Stimulated activated naive CD8-positive, alpha-beta T cell treated with anti-CD3 and anti-CD28 coated beads, Interleukin-15, Interleukin-2, amounts not matched to agents 100 ng/mL and 50 ng/mL, for 24 hours (primary cell): ENCODE measurements around the gene CCDC187.

Source experiments
- H3K27ac Mint-ChIP-seq: one replicate; pipeline ENCODE4 v1.8.0; 2021; ENCODE audit warnings: mild to moderate bottlenecking, mixed read lengths
- H3K27me3 Mint-ChIP-seq: one replicate; pipeline ENCODE4 v1.8.0; 2021; ENCODE audit warnings: mixed read lengths
- H3K36me3 Mint-ChIP-seq: one replicate; pipeline ENCODE4 v1.8.0; 2021; ENCODE audit warnings: low read depth, mixed read lengths
- H3K4me1 Mint-ChIP-seq: one replicate; pipeline ENCODE4 v1.8.0; 2021; ENCODE audit warnings: low read depth, mixed read lengths
- H3K4me3 Mint-ChIP-seq: one replicate; pipeline ENCODE4 v1.8.0; 2021; ENCODE audit warnings: mild to moderate bottlenecking, mixed read lengths
- H3K9me3 Mint-ChIP-seq: one replicate; pipeline ENCODE4 v1.8.0; 2021; ENCODE audit warnings: mixed read lengths

Gene CCDC187

GRCh38 chr9:136343121-136343883 lies 39.4 kb upstream of the CCDC187 start:
- Mint-ChIP-seq H3K4me1 (no peaks in the 10 kb centered on the region), H3K27me3 (no peaks in the 10 kb centered on the region), H3K9me3 (no peaks in the 10 kb centered on the region), H3K36me3 (no peaks in the 10 kb centered on the region), H3K27ac (no peak overlapping the region), H3K4me3 (no peak overlapping the region)

GRCh38 chr9:136342181-136343120 lies 38.6 kb upstream of the CCDC187 start:
- no peaks in the 10 kb centered on the region for H3K36me3 Mint-ChIP-seq
- H3K27ac Mint-ChIP-seq, result no peak overlapping the region
- no peak overlapping the region for H3K4me3 Mint-ChIP-seq
- H3K27me3 Mint-ChIP-seq, result no peaks in the 10 kb centered on the region
- no peaks in the 10 kb centered on the region for H3K4me1 Mint-ChIP-seq
- H3K9me3 Mint-ChIP-seq, result no peaks in the 10 kb centered on the region

GRCh38 chr9:136341769-136342168 lies 37.9 kb upstream of the CCDC187 start:
- Mint-ChIP-seq H3K27me3 (no peaks in the 10 kb centered on the region), H3K27ac (no peak overlapping the region), H3K9me3 (no peaks in the 10 kb centered on the region)

GRCh38 chr9:136341042-136341655 lies 37.3 kb upstream of the CCDC187 start:
- Mint-ChIP-seq H3K4me1 (no peaks in the 10 kb centered on the region), H3K36me3 (no peaks in the 10 kb centered on the region), H3K27ac (no peak overlapping the region), H3K27me3 (no peaks in the 10 kb centered on the region), H3K9me3 (no peaks in the 10 kb centered on the region), H3K4me3 (no peak overlapping the region)

More at GRCh38 chr9:136341769-136342168, 37.9 kb upstream of the CCDC187 start:
- H3K4me3 Mint-ChIP-seq, result no peak overlapping the region
- no peaks in the 10 kb centered on the region for H3K4me1 Mint-ChIP-seq
- H3K36me3 Mint-ChIP-seq, result no peaks in the 10 kb centered on the region

GRCh38 chr9:136340356-136341041 lies 36.6 kb upstream of the CCDC187 start:
- no peak overlapping the region for H3K4me3 Mint-ChIP-seq
- no peaks in the 10 kb centered on the region for H3K4me1 Mint-ChIP-seq

GRCh38 chr9:136339958-136340310 lies 36.0 kb upstream of the CCDC187 start:
- H3K9me3 Mint-ChIP-seq, result no peaks in the 10 kb centered on the region
- no peaks in the 10 kb centered on the region for H3K4me1 Mint-ChIP-seq
- H3K4me3 Mint-ChIP-seq, result no peak overlapping the region
- H3K27ac Mint-ChIP-seq, result no peak overlapping the region
- H3K27me3 Mint-ChIP-seq, result no peaks in the 10 kb centered on the region
- H3K36me3 Mint-ChIP-seq, result no peaks in the 10 kb centered on the region

More at GRCh38 chr9:136340356-136341041, 36.6 kb upstream of the CCDC187 start:
- H3K27ac Mint-ChIP-seq, result no peak overlapping the region
- no peaks in the 10 kb centered on the region for H3K9me3 Mint-ChIP-seq
- no peaks in the 10 kb centered on the region for H3K36me3 Mint-ChIP-seq
- H3K27me3 Mint-ChIP-seq, result no peaks in the 10 kb centered on the region

GRCh38 chr9:136339173-136339957 lies 35.5 kb upstream of the CCDC187 start:
- Mint-ChIP-seq H3K27ac (no peak overlapping the region), H3K9me3 (no peaks in the 10 kb centered on the region), H3K4me1 (no peaks in the 10 kb centered on the region)

GRCh38 chr9:136338511-136338910 lies 34.6 kb upstream of the CCDC187 start:
- no peaks in the 10 kb centered on the region for H3K27me3 Mint-ChIP-seq
- no peak overlapping the region for H3K4me3 Mint-ChIP-seq
- H3K27ac Mint-ChIP-seq, result no peak overlapping the region
- H3K4me1 Mint-ChIP-seq, result no peaks in the 10 kb centered on the region
- no peaks in the 10 kb centered on the region for H3K36me3 Mint-ChIP-seq
- H3K9me3 Mint-ChIP-seq, result no peaks in the 10 kb centered on the region

More at GRCh38 chr9:136339173-136339957, 35.5 kb upstream of the CCDC187 start:
- Mint-ChIP-seq H3K4me3 (no peak overlapping the region), H3K27me3 (no peaks in the 10 kb centered on the region), H3K36me3 (no peaks in the 10 kb centered on the region)

- no peaks in the 10 kb centered on the region for H3K4me1 Mint-ChIP-seq
- no peaks in the 10 kb centered on the region for H3K36me3 Mint-ChIP-seq
- H3K27me3 Mint-ChIP-seq, result no peaks in the 10 kb centered on the region
- no peak overlapping the region for H3K27ac Mint-ChIP-seq
- no peak overlapping the region for H3K4me3 Mint-ChIP-seq
- no peaks in the 10 kb centered on the region for H3K9me3 Mint-ChIP-seq
Measured at GRCh38 chr9:136337416-136338395, 33.8 kb upstream of the CCDC187 start.

GRCh38 chr9:136336881-136337280 lies 33.0 kb upstream of the CCDC187 start:
- Mint-ChIP-seq H3K4me3 (no peak overlapping the region), H3K36me3 (no peaks in the 10 kb centered on the region), H3K9me3 (no peaks in the 10 kb centered on the region), H3K27me3 (no peaks in the 10 kb centered on the region), H3K27ac (no peak overlapping the region), H3K4me1 (no peaks in the 10 kb centered on the region)

- Mint-ChIP-seq H3K4me1 (no peaks in the 10 kb centered on the region), H3K4me3 (no peak overlapping the region), H3K9me3 (no peaks in the 10 kb centered on the region), H3K27ac (no peak overlapping the region), H3K36me3 (no peaks in the 10 kb centered on the region), H3K27me3 (no peaks in the 10 kb centered on the region)
Measured at GRCh38 chr9:136336156-136336870, 32.4 kb upstream of the CCDC187 start.

- no peaks in the 10 kb centered on the region for H3K36me3 Mint-ChIP-seq
- H3K27ac Mint-ChIP-seq, result no peak overlapping the region
- no peaks in the 10 kb centered on the region for H3K27me3 Mint-ChIP-seq
- no peaks in the 10 kb centered on the region for H3K9me3 Mint-ChIP-seq
- H3K4me3 Mint-ChIP-seq, result no peak overlapping the region
- no peaks in the 10 kb centered on the region for H3K4me1 Mint-ChIP-seq
Measured at GRCh38 chr9:136335296-136336155, 31.6 kb upstream of the CCDC187 start.
